ENCODE data around the gene CAPN11. TPM values are rescaled to one million over a fixed set of nuclear protein-coding genes. Genes with fewer than 3 reads are reported as not detected.

The CAPN11 gene
- total and polyA plus RNA-seq, 2 of the 4 experiments (the other 2 are of a cell fraction), result not detected

- POLR2A ChIA-PET (ENCODE audit: unreplicated experiment), result interaction anchor here (0.6 kb wide), 1 partner anchor 89 kb away, joined by 3 read pairs; no protein-coding TSS in a partner anchor
These were observed 41.3 kb downstream of the CAPN11 start for GRCh38 chr6:44199883-44200282.

More at GRCh38 chr6:44199883-44200282, 41.3 kb downstream of the CAPN11 start:
- Histone ChIP-seq H3K27ac (ENCODE audit: insufficient read depth, low read length) (no peak overlapping the region), H3K9me1 (ENCODE audit: insufficient read depth, low read length) (no peaks in the 10 kb centered on the region), H3K27me3 (ENCODE audit: control insufficient read depth, insufficient read depth, low read length) (peaks cover 17% of the 10 kb centered on the region), H4K91ac (ENCODE audit: insufficient read depth, low read depth, low read length) (no peak overlapping the region), H2AFZ (replicated peaks; ENCODE audit: low read length, poor library complexity) (no peak overlapping the region), H2BK20ac (ENCODE audit: low read depth, low read length) (no peak overlapping the region), H2AK9ac (replicated peaks; ENCODE audit: low read depth, low read length, poor library complexity) (no peak overlapping the region), H3K4me2 (ENCODE audit: low read depth, low read length) (no peak overlapping the region), H3K36me3 (ENCODE audit: control insufficient read depth, insufficient read depth, low read length) (no peaks in the 10 kb centered on the region), H3K4me1 (ENCODE audit: control insufficient read depth, insufficient read depth, low read length) (no peaks in the 10 kb centered on the region), H2BK5ac (ENCODE audit: low read depth, low read length, poor library complexity, severe bottlenecking) (no peak overlapping the region), H2BK15ac (ENCODE audit: low read depth, low read length) (no peak overlapping the region), H3K23ac (ENCODE audit: low read depth, low read length) (no peak overlapping the region), H3K18ac (ENCODE audit: low read depth, low read length) (no peak overlapping the region), H4K5ac (ENCODE audit: low read depth, low read length) (no peak overlapping the region), H4K20me1 (ENCODE audit: insufficient read depth, low read length) (no peaks in the 10 kb centered on the region), H3K9me3 (ENCODE audit: control insufficient read depth, insufficient read depth, low read length) (no peaks in the 10 kb centered on the region), H3K79me1 (ENCODE audit: low read depth in 1 of 2, low read length in 2 of 2) (no peaks in the 10 kb centered on the region), H4K8ac (ENCODE audit: low read depth in 2 of 2, low read length in 2 of 2) (no peak overlapping the region), H3K4ac (ENCODE audit: low read depth, low read length) (no peak overlapping the region), H2BK120ac (ENCODE audit: low read depth, low read length) (no peak overlapping the region), H2AK5ac (ENCODE audit: low read depth, low read length) (no peak overlapping the region), H3K56ac (ENCODE audit: extremely low read depth, insufficient read depth, low read length) (no peak overlapping the region), H3K9ac (ENCODE audit: low read depth, low read length) (no peak overlapping the region), H3K4me3 (ENCODE audit: insufficient read depth, low read depth, low read length) (no peak overlapping the region), H3K14ac (replicated peaks; ENCODE audit: low read depth, low read length) (no peak overlapping the region)
- CTCF ChIA-PET, result no interaction called here
- no peak for TF ChIP-seq CTCF (conservative IDR thresholded peaks at IDR 0.05; ENCODE audit: low read depth, low read length)
- no peak for TF ChIP-seq MAZ (IDR thresholded peaks at IDR 0.05; ENCODE audit: borderline replicate concordance, low read depth, low read length)
- TF ChIP-seq RCOR1 (IDR thresholded peaks at IDR 0.05; ENCODE audit: insufficient replicate concordance, low read length), result no peak
- no peak for TF ChIP-seq ELK1 (IDR thresholded peaks at IDR 0.05; ENCODE audit: borderline replicate concordance, low read depth, low read length)
- TF ChIP-seq MXI1 (IDR thresholded peaks at IDR 0.05; ENCODE audit: borderline replicate concordance, low read depth, low read length), result no peak
- no peak for TF ChIP-seq POLR2A (IDR thresholded peaks at IDR 0.05; ENCODE audit: low read depth, low read length)
- TF ChIP-seq CHD1 (IDR thresholded peaks at IDR 0.05; ENCODE audit: low read depth, low read length), result no peak
- no peak for TF ChIP-seq NFE2L2 (IDR thresholded peaks at IDR 0.05; ENCODE audit: low read depth, low read length)
- no peak for TF ChIP-seq RFX5 (IDR thresholded peaks at IDR 0.05; ENCODE audit: low read depth, low read length)
- no peak for TF ChIP-seq FOS (IDR thresholded peaks at IDR 0.05; ENCODE audit: low read depth, low read length)
- TF ChIP-seq BHLHE40 (IDR thresholded peaks at IDR 0.05; ENCODE audit: low read depth, low read length), result no peak
- TF ChIP-seq MAFK (IDR thresholded peaks at IDR 0.05; ENCODE audit: low read depth, low read length), result no peak
- no peak for TF ChIP-seq CEBPB (IDR thresholded peaks at IDR 0.05; ENCODE audit: low read depth, low read length)
- TF ChIP-seq RAD21 (IDR thresholded peaks at IDR 0.05; ENCODE audit: low read length), result no peak
- TF ChIP-seq SMC3 (IDR thresholded peaks at IDR 0.05; ENCODE audit: low read depth, low read length), result no peak
- TF ChIP-seq USF2 (IDR thresholded peaks at IDR 0.05; ENCODE audit: low read depth, low read length), result no peak
- BruUV-seq (replicated peaks), result no TSS peak
- no CpG with 5 or more reads among the region's 4 CpGs for WGBS, 2 experiments (ENCODE audit: extremely low coverage in 2 of 2, insufficient read length in 1 of 2)
- ATAC-seq (ENCODE audit: low read depth) (no peak), DNase-seq (no peak)
- in situ Hi-C loops (cut with MboI; ENCODE audit: low sequenced_read_pairs), result no loop called here
- dilution Hi-C loops (cut with HindIII; ENCODE audit: low sequenced_read_pairs, unreplicated experiment), result no loop called here
- intact Hi-C loops (cut with micrococcal nuclease), result no loop called here
